HG03108 (cell line): ENCODE data around the gene ASF1B.
"Not testable (repeated sequence)": the region's sequence is repeated elsewhere in the genome, so short reads cannot be mapped to it uniquely, and the experiment has no call there.

Source experiments
- ATAC-seq: cut with Tn5 transposase; IDR thresholded peaks from one replicate; pipeline ENCODE4 v1.9.1; 2021; ENCODE audit warnings: moderate library complexity; ENCODE audit not compliant: unreplicated experiment

The ASF1B gene

DNA sequence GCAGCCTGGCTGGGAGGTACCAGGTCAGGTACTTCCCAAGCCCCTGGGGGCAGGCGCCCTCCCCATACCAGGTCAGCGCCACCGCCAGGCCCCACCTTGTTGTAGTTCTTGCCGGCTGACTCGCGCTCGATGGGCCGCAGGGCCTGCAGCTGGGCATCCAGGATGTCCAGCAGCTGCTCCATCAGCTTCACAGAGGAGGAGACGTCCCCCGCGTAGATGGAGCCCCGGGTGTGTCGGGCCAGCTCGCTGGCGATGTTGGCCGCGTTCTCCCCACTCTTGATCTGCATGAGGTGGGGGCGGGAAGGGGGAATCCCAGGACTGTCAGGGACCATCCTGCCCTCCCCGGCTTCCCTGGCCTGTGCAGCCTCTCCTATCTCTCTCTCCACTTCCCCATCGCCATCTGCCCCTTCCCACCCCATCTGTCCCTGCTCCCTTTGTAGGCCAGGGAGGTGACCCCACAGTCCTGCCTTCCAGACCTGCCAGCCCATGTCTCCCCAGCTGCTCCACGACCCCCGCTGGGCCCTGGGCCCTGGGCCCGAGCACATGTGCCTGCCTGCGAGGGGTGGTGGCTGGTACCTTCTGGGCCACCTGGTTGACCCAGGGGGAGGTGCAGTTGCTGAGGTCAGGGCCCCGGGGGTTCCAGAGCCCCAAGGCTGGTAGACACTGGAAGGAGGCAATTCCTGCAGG is 23.8 kb upstream of the ASF1B start:
- ATAC-seq: no peak

DNA sequence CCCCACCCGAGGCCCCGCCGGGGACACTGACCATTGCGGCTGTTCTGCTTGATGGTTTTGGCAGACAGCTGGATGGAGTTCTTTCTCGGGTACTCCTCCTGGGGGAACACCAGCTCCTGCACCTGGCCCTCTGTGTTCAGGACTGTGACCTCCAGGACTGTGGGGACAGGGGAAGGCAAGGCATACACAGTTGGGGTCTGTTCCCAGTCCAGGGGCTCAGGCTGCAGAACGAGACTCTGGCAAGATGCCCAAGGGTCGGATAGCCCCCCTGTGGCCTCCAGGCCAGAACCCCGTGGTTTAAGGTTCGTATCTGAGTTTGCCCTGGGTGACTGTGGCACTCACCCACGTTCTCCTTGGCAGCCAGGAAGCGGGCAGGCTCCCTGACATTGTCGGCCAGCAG is 22.7 kb upstream of the ASF1B start:
- no peak for ATAC-seq

DNA sequence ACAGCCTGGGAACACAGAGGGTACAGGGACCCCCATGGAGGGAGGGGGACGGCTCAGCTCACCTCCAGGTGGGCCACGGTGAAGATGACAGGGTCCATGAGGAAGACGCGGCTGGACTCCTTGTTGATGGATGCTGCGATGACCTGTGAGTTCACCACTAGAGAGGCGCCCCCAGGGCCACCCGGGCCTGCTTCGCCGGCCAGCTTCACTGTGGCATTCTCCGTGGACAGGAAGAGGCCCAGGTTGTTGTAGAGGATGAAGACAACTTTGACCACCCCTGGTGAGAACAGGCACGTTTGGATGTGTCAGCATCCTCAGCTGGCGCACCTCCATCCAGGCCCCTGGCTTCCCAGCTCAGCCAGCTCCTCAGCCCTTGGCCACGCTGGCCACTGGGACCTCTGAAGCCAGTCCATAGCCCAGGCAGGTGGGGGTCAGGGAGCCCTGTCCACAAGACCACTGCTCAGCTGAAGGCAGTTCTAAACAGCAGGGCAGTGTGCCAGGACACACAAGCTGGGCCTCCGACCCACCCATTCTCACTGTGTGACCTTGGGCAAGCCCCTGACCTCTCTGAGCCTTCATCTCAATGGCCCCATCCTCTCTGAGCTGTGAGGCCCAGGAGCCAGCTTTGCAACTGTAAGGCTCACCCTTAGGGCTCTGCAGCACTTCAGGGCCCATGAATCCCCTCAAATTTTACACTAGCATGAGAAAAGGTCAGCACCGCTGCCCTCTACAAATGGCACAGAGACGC is 22.1 kb upstream of the ASF1B start:
- no peak for ATAC-seq

DNA sequence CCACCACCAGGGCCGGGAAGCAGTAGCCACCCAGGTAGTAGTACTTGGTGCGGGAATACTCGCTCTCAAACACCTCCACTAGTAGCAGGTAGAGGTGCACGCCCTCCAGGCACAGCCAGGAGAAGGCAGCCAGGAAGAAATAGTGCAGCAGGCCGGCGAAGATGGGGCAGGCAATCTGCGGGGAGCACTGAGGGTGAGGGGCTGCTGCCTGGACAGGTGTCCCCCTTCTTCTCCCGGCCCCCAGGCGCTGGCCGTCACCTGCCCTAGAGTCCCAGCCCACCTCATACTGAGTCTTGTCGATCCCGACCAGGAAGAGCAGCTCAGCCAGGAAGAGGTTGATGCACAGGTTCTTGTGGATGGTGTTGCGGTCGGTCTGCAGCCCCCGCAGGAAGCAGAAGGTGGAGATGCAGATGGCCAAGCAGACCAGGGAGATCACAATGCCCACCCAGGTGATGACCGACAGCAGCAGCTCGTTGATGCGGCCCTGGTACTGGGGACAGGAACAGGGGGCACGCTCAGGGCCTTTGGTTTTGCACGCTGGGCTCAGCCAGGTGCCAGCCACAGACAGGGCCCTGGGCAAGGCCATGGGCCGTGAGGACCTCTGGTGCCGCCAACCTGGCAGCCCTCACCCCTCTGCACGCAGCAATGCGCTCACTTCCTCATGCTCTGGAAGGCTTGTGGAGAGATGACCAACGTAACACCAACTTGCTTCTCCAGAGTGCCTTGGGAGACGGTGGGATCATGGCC is 20.8 kb upstream of the ASF1B start:
- no peak for ATAC-seq

DNA sequence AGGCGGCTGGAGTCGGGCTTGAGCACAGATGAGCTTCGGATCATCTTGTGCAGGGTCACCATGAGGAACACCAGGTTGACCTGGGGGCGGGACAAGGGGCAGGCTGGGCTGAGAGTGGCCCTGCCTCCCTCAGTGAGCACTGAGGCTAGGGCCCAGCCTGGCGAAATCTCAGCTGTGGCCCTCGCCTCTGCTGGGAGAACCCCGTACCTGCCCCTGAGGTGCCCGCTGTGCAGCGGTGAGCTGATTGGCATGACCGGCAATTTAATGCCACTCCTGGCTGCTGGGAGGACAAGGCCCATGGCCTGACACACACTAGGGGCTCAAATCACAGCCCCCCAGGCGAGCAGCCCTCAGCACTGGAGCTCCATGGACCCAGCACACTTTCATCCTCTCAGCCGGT is 19.7 kb upstream of the ASF1B start:
- ATAC-seq: no peak

DNA sequence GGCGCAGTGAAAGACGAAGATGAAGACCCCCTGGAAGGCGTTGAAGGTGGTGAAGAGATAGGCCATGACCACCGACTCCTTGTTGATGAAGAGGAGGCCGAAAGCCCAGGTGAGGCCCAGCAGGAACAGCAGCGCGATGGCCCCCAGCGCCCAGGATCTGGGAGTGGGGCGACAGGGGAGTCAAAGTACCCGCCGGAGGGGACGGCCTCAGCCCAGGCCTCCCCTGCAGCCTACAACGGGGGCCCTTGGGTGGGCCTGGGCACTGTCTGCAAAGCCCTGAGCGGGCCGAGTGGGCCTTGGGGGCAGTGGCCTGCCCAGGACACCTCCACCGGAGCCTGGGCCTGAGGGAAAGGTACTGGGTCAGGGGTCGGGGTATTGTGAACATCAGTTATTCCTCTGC is 19.0 kb upstream of the ASF1B start:
- ATAC-seq: no peak

DNA sequence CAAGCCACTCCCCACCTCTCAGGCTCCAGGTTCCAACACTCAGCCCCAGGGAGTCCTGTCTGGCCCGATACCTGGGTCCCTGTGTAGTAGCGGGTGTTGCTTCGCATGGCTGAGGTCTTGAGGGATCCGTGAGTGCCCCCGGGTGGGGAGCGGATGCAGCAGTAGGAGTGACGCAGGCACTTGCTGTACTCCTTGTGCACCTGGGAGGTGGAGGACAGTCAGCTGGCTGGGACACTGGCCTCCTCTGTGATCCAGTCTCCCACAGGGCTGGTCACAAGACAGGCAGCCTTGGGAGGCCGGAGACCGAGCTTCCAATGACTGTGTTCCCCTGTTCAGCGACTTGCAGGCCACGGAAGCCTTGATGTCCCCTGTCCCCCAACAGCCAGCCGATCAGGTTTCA is 16.3 kb upstream of the ASF1B start:
- no peak for ATAC-seq

DNA sequence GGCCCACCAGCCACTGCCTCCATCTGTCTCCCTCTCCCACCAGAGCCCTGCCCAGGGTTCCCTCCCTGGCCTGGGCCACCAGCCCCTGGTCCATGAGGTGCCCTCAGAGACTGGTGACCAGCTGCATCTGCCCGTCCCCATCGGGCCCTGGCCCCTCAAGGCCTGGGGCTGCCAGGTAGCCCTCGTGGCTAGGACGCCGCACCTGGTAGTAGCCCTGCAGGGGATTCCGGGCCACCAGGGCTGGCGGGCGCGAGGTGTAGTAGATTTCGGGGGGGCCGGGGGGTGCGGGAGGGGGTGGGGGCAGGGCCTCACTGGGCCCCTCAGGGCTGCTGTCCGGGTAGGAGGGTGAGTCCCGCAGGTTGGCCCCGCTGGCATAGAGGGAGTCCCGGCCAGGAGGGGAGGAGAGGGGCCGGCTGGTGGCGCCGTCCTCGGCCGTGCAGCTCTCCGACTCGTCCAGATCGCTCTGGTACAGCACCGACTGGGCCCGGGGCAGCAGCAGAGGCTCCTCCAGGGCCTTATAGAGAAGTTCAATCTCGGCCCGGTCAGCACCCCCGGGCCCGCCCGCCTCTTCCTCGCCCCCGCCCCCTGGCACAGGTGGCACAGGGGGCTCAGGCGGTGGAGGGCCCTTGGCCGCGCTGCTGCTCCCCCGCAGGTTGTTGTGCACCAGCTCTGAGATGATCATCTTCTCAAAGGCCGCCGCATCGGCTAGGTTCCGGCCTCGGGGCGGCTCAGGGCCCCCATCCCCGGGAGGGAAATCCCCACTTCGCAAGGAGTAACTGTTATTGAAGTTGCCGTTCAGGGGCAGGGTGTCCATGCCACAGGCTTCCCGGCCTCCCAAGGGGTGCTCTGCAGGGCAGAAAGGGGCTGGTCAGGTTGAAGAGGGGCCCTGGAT is 14.6 kb upstream of the ASF1B start:
- no peak for ATAC-seq

DNA sequence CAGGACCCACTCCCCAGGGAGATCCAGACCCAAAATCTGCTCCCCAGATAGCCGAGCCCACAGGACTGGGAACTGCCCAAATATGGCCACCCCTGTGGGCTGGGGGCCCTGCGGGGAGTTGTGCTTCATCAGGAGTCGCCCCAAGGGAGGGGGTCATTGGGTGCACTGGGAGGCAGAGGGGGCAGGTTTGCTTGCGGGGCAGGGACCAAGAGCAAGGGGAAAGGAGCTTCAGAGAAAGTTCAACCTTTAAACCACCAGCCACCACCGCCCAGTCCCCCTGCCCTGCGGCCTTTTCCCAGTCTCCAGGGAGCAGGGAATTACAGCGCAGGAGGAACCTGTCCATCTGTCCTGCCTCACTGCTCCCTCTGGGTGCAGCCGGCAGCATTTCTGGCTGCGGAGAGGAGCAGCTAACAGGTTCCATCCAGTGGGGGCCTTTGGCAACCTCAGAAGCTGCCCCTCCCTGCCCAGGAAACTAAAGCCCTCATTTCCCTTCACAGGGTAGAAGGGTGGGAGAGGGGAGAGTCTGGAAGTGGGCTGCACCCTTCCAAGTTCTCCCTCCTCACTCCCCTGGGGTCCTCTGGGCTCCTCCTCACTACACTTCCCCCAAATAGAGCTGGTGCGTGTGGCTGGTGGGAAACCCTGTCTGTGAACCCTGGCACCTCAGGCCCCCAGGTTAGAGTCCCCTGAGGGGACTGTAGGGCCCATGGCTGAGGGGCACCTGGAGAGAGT is 13.8 kb upstream of the ASF1B start:
- no peak for ATAC-seq

DNA sequence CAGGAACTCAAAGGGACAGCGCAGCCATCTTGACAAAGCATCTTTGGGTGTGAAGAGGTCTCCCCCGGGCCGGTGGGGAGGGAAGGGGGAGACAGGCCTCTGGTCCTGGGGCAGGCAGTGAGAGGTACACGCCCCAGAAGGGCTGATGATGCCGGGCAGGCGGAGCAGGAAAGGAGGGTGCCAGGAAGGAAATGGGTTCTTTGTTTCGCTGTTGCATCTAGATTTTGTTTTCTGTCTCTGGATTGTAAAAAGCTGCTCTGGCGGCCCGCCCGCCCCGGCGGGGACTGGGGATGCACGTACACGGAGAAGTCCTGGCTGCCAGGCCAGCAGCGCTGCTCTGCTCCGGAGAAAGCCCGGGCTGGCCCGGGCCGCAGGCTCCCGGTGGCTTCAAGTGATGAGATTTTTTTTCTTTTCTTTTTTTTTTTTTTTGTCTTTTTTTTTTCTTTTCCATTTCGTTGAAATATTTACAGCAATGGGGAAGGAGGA is 13.2 kb upstream of the ASF1B start:
- ATAC-seq: no peak

DNA sequence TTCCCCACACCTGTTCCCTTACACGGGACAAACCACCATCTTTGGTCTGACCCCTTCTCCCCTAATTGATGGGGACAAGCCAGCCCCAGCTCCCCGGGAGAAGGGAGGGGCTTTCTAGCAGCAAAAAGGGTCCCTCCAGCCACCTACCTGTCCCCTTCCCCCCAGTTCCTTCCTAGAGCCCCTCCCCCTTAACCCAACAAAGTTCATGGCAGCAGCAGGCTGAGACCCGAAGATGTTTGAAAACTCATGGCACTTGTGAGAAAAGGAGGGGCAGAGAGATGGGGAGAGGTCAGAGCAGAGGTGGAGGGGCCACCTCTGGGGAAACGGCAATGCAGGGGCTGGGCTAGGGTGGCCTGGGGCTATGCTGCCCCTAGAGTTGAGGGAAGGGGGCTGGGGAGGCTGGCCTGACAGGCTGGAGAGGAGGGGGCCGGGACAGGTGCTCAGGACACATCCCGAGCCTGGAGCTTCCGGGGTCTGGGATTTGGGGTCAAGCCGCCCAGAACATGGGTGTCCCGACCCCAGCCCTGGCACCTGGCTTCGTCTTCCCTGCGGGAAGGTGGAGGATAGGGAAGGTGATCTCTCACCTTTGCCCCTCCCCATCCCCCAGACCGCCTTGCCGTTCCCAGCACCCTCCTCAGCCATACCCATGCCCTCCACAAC is 12.5 kb upstream of the ASF1B start:
- no peak for ATAC-seq

DNA sequence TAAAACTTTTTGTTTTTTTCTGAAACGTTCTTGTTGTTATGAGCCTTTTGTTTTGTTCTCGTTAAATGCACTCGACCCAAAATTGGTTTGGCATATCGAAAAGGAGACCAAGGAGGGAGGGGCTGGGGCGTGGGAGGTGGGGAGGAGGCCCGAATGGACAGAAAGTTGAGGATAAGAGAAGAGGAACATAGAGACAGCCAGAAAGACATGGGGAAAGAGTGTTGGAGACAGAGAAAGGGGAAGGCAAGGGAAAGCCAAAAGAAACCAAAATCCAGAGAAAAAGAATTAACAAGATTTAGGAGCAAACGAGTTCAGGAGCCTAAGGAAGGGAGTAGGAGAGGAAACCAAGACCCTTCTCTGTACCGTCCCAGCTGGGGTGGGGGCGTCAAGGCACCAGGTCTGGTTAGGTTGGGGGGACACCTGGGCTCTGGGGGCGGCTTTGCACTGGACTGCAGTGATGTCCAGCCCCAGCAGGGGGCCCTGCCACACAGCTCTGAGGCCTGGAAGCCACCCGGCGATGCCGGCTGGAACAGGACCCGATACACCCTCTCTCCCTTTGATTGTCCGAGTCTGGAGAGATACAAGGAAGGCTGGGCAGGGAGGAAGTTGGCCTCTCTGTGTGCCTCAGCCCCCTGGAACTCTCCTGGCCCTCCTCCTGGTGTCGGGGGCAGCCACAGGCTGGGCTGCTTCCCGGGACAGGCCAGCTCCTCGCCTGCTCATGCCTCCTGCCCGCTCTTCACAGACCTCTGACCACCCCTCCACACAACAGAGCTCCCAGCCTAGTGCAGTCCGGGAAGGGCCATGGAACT is 11.6 kb upstream of the ASF1B start:
- ATAC-seq: no peak

DNA sequence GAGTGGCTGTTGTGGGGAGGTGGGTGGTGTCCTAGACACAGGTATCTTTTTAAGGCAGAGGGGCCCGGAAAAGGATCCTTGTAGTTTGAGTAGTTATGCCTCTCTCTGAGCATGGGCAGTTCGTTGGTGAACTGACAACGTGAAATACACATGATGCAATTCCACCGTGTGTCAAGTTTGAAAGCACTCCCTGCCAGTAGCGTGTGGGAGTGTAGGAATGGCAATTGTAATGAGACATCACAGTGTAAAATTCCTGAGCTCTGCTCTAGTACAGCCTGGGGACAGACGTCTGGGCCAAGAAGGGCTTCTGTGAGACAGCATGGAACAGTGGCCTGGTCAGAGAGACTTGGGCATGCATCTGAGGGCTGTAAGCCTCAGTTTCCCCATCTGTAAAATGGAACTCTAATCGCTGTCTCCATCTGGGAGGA is 10.4 kb upstream of the ASF1B start:
- no peak for ATAC-seq

DNA sequence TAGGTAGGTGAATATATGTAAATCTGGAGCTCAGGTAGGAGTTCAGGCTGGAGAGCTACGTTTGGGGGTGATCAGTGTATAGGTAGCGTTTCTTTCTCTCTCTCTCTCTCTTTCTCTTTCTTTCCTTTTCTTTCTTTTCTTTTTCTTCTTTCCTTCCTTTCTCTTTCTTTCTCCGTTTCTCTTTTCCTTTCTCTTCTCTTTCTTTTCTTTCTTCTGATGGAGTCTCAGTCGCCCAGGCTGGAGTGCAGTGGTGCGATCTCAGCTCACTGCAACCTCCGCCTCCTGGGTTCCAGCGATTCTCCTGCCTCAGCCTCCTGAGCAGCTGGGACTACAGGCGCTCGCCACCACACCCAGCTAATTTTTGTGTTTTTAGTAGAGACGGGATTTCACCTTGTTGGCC is 9.8 kb upstream of the ASF1B start:
- ATAC-seq: not testable (repeated sequence)

DNA sequence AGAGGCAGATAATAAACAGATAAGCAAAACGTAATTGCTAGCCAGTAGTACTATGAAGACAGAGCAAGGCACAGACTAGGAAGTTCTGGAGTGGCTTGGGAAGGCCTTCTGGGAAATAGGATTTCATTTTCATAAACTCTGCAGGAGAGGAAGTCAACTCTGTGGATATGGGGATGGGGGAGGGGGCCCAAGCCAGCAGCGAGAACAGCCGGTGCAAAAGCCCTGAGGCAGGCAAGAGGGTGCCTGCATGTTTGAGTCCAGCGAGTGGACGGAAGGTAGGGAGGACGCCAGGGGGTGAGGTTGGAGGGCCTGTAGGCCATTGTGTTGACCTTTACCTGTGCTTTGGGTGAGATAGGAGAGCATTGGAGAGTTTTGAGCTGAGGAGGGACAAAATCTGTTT is 9.0 kb upstream of the ASF1B start:
- ATAC-seq: no peak

DNA sequence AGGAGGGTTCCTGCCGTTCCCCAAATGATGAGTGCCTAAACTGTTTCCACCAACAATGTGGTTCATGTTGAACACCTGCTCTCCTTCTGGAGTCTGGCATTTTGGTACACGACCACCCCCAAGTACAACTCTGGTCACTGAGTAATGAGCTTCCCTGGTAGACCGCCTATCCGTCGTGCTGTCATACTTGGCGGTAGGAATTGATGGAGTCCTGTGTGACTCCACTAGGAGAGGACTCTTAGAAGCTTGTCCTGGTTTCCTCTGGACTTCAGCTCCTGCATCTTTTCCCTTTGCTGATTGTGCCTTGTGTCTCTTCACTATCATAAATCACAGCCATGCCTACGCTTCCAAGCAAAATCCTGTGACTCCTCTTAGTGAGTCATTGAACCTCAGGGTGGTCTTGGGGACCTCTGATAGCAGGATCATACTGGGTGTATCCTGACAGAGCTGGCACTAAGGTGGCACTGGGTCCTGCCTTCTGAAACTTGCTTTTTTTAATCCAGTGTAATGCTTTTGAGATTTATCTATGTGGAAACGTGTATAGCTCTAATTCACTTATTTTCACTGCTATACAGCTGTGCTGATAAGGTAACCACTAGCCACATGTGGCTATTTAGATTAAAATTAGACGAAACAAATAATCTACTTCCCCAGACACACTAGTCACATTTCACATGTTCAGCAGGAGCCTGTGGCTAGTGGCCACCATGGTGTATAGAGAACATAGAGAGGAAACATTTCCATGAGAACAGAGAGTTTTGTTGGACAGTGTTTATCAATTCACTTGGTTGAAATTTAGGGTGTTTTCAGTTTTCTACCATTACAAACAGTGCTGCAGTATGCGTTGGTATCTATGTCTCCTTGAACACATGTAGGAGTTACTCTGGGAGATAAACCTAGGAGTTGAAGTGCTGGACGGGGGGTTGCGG is 6.1 kb upstream of the ASF1B start:
- ATAC-seq: no peak

DNA sequence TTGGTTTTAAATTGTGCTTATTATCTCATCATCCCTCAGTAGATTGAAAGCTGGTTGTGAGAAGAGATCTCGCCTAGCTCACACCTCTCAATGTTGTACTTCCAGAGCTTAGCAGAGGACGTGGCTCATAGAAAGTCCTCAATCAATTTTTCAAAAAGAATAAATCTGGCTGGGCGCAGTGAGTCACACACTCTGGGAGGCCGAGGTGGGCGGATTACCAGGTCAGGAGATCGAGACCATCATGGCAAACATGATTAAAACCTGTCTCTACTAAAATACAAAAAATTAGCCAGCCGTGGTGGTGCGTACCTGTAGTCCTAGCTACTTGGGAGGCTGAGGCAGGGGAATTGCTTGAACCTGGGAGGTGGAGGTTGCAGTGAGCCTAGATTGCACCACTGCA is 4.7 kb upstream of the ASF1B start:
- no peak for ATAC-seq

DNA sequence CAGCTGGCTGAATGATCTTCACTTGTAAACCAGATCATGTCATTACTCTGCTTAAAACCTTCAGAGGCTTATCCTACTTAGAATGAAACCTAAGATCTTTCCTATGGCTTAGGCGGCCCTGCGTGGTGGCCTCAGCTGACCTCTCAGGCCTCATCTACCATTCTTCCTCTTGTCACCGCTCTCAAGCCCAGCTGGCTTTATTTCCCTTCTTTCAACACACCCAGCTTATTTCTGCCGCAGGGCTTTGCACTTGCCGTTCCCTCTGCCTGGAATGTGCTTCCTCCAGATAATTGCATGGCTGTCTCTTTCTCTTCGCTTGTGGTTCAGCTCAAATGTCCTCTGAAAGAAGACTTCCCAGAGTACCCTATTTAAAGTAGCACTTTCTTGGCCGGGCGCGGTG is 3.6 kb upstream of the ASF1B start:
- no peak for ATAC-seq
